ENCODE results near the gene HYLS1. TPM values are rescaled to one million over a fixed set of nuclear protein-coding genes. Genes with fewer than 3 reads are reported as not detected.

Gene HYLS1
- total RNA-seq, 1 experiment from 2014 or later, result 8.1 TPM

- peaks cover 10% of the 10 kb centered on the region for H3K4me1 Mint-ChIP-seq
- peak within 1 kb of the TSS; percentile 96 for H3K4me3 Mint-ChIP-seq
- peak; percentile 88 for ATAC-seq
- CTCF ChIA-PET, result interaction anchor here (0.9 to 2.4 kb wide), 5 partner anchors 10 to 558 kb away, joined by 3 to 24 read pairs (median 9); partner anchors contain the start of genes CHEK1 and HYLS1
- DNase-seq (ENCODE audit: low spot score), result peak; percentile 78
- peak within 1 kb of the TSS; percentile 93 for H3K27ac Mint-ChIP-seq
- no peaks in the 10 kb centered on the region for H3K9me3 Mint-ChIP-seq
- peaks cover 24% of the 10 kb centered on the region for H3K36me3 Mint-ChIP-seq
- peaks cover 29% of the 10 kb centered on the region for H3K27me3 Mint-ChIP-seq (ENCODE audit: low read depth)
- POLR2A ChIA-PET, result interaction anchor here (1.1 kb wide), 1 partner anchor 16 kb away, joined by 16 read pairs; the partner anchor contains the start of gene HYLS1
- TF ChIP-seq MAX (CRISPR knock-in tag; IDR thresholded peaks at IDR 0.05), result peak; percentile 100
- no peak for TF ChIP-seq OVOL2 (CRISPR knock-in tag; IDR thresholded peaks at IDR 0.05; ENCODE audit: borderline replicate concordance)
- peak; percentile 98 for TF ChIP-seq IRF1 (CRISPR knock-in tag; IDR thresholded peaks at IDR 0.05)
- TF ChIP-seq ZNF121 (CRISPR knock-in tag; IDR thresholded peaks at IDR 0.05), result no peak
- peak; percentile 75; the same call in 1 of the 2 replicates for TF ChIP-seq ATF3 (CRISPR knock-in tag; conservative IDR thresholded peaks at IDR 0.05)
- TF ChIP-seq ATF1 (CRISPR knock-in tag; IDR thresholded peaks at IDR 0.05), result peak; percentile 97
- peak; percentile 92; the same call in 1 of the 2 replicates for TF ChIP-seq NR1H2 (CRISPR knock-in tag; IDR thresholded peaks at IDR 0.05)
- 0 out of 2 replicates have a peak, but pooled peaks have one; percentile 4 for TF ChIP-seq ZNF396 (CRISPR knock-in tag; IDR thresholded peaks at IDR 0.05; ENCODE audit: borderline replicate concordance)
- TF ChIP-seq PRRX2 (CRISPR knock-in tag; IDR thresholded peaks at IDR 0.05), result no peak
- TF ChIP-seq SOX15 (CRISPR knock-in tag; IDR thresholded peaks at IDR 0.05), result no peak
- peak; percentile 100 for TF ChIP-seq AFF4 (CRISPR knock-in tag; IDR thresholded peaks at IDR 0.05; ENCODE audit: borderline replicate concordance)
- TF ChIP-seq CREB1 (CRISPR knock-in tag; IDR thresholded peaks at IDR 0.05), result peak; percentile 99
- peak; percentile 88 for TF ChIP-seq USF2 (CRISPR knock-in tag; IDR thresholded peaks at IDR 0.05)
- peak; percentile 93 for TF ChIP-seq MLX (CRISPR knock-in tag; IDR thresholded peaks at IDR 0.05)
- peak; percentile 98 for TF ChIP-seq NR3C1 (CRISPR knock-in tag; conservative IDR thresholded peaks at IDR 0.05; ENCODE audit: low read depth)
- TF ChIP-seq ZMAT4 (CRISPR knock-in tag; IDR thresholded peaks at IDR 0.05), result no peak
- no peak for TF ChIP-seq ZNF423 (CRISPR knock-in tag; IDR thresholded peaks at IDR 0.05)
- TF ChIP-seq NFATC4 (CRISPR knock-in tag; IDR thresholded peaks at IDR 0.05), result no peak
- TF ChIP-seq E2F1 (CRISPR knock-in tag; IDR thresholded peaks at IDR 0.05), result peak; percentile 100
- peak; percentile 90 for TF ChIP-seq NR2C2 (CRISPR knock-in tag; IDR thresholded peaks at IDR 0.05)
- TF ChIP-seq ZNF281 (CRISPR knock-in tag; IDR thresholded peaks at IDR 0.05), result peak; percentile 99
- peak; percentile 99 for TF ChIP-seq FOXP4 (CRISPR knock-in tag; IDR thresholded peaks at IDR 0.05)
- peak; percentile 99 for TF ChIP-seq FOXK1 (CRISPR knock-in tag; IDR thresholded peaks at IDR 0.05)
Observed at GRCh38 chr11:125903711-125904659, 16.5 kb downstream of the HYLS1 start, which contains the start of gene DDX25. Gene DDX25, plus strand, starts transcription at chr11:125904508. Its CDS starts 10 bp downstream, at chr11:125904518.
